MCF 10A (cell line): ENCODE results near the gene ALDH1B1. TPM values are rescaled to one million over a fixed set of nuclear protein-coding genes. Genes with fewer than 3 reads are reported as not detected.
A peak's percentile ranks its signal among the peaks of the same experiment; 100 is the strongest.

Experiments used
- BruUV-seq: library from RNA; stranded (reverse); fragments of 400-500 nt; replicated peaks from 2 replicates; lab custom pipeline; 2021; lab: Mats Ljungman, UMichigan
- CTCF ChIA-PET: fragments of 300-600 bp; sonication (Branson Sonifier 250); formaldehyde crosslinking; extraction: SDS; loops from one replicate; lab custom pipeline; 2021; ENCODE audit warnings: antibody characterized with exemption, inconsistent platforms; lab: Yijun Ruan, JAX
- POLR2A ChIA-PET: fragments of 300-600, 350-650 bp; sonication (Branson Sonifier 250); formaldehyde crosslinking; extraction: SDS; loops from one replicate; lab custom pipeline; 2020; ENCODE audit warnings: antibody characterized with exemption, inconsistent platforms; lab: Yijun Ruan, JAX
- DNase-seq: peaks from one replicate; pipeline ENCODE4 v3.0.0-alpha.2; 2018; ENCODE audit not compliant: unreplicated experiment
- H3K27ac Mint-ChIP-seq: one replicate; pipeline ENCODE4 v1.8.0; 2022; ENCODE audit warnings: mild to moderate bottlenecking, low read depth, mixed read lengths; ENCODE audit not compliant: unreplicated experiment
- H3K27me3 Mint-ChIP-seq: one replicate; pipeline ENCODE4 v1.8.0; 2022; ENCODE audit warnings: mixed read lengths; ENCODE audit not compliant: insufficient read depth, unreplicated experiment
- H3K36me3 Mint-ChIP-seq: one replicate; pipeline ENCODE4 v1.8.0; 2022; ENCODE audit warnings: mild to moderate bottlenecking, moderate library complexity, mixed read lengths; ENCODE audit not compliant: insufficient read depth, unreplicated experiment
- H3K4me1 Mint-ChIP-seq: one replicate; pipeline ENCODE4 v1.8.0; 2022; ENCODE audit warnings: mixed read lengths; ENCODE audit not compliant: insufficient read depth, unreplicated experiment
- H3K4me3 Mint-ChIP-seq: one replicate; pipeline ENCODE4 v1.8.0; 2022; ENCODE audit warnings: mild to moderate bottlenecking, moderate library complexity, mixed read lengths; ENCODE audit not compliant: unreplicated experiment
- H3K9me3 Mint-ChIP-seq: one replicate; pipeline ENCODE4 v1.8.0; 2022; ENCODE audit warnings: mixed read lengths; ENCODE audit not compliant: unreplicated experiment
- CTCF ChIP-seq: fragments of 200-600 bp; IDR thresholded peaks from one replicate; pipeline ENCODE4 v1.8.0; 2022; ENCODE audit warnings: antibody characterized with exemption, mild to moderate bottlenecking; ENCODE audit not compliant: unreplicated experiment
- intact Hi-C: fragments of 100-400 bp; cut with micrococcal nuclease; formaldehyde crosslinking; loops from 2 replicates; pipeline ENCODE4 v1.14.1; 2022
- total RNA-seq: library from RNA; stranded (reverse); gene quantifications from 2 replicates; pipeline ENCODE4 v1.2.3, GENCODE V29; 2022

ALDH1B1 gene
- total RNA-seq, 1 experiment from 2014 or later = 26.2 TPM

- Mint-ChIP-seq H3K9me3 (no peaks in the 10 kb centered on the region), H3K36me3 (no peaks in the 10 kb centered on the region), H3K27ac (no peak overlapping the region), H3K4me1 (peaks cover 5% of the 10 kb centered on the region), H3K27me3 (peaks cover 12% of the 10 kb centered on the region), H3K4me3 (no peak overlapping the region)
- intact Hi-C loops = loop anchor here (10.0 kb wide), 1 partner anchor 883 kb away; the partner anchor contains the start of gene POLR1E
- ChIA-PET POLR2A (no interaction called here), CTCF (interaction anchor here (0.6 to 0.7 kb wide), 2 partner anchors 14 to 115 kb away, joined by 3 to 4 read pairs; no protein-coding TSS in a partner anchor)
- DNase-seq = no peak
- no peak for TF ChIP-seq CTCF
- no TSS peak for BruUV-seq
Observed at GRCh38 chr9:38367898-38368297, 24.6 kb upstream of the ALDH1B1 start.

GRCh38 chr9:38368731-38369130, 23.8 kb upstream of the ALDH1B1 start:
- H3K27me3 Mint-ChIP-seq = peaks cover 12% of the 10 kb centered on the region
- H3K4me1 Mint-ChIP-seq = no peaks in the 10 kb centered on the region
- no peak overlapping the region for H3K4me3 Mint-ChIP-seq
- no peak for TF ChIP-seq CTCF
- ChIA-PET CTCF (interaction anchor here (0.6 to 2.7 kb wide), 5 partner anchors 9 to 455 kb away, joined by 3 to 17 read pairs (median 3); partner anchors contain the start of gene ALDH1B1), POLR2A (no interaction called here)
- no peak for DNase-seq
- no peaks in the 10 kb centered on the region for H3K9me3 Mint-ChIP-seq
- no peak overlapping the region for H3K27ac Mint-ChIP-seq
- intact Hi-C loops = loop anchor here (10.0 kb wide), 1 partner anchor 884 kb away; the partner anchor contains the start of gene POLR1E
- BruUV-seq = no TSS peak
- H3K36me3 Mint-ChIP-seq = no peaks in the 10 kb centered on the region

DNA sequence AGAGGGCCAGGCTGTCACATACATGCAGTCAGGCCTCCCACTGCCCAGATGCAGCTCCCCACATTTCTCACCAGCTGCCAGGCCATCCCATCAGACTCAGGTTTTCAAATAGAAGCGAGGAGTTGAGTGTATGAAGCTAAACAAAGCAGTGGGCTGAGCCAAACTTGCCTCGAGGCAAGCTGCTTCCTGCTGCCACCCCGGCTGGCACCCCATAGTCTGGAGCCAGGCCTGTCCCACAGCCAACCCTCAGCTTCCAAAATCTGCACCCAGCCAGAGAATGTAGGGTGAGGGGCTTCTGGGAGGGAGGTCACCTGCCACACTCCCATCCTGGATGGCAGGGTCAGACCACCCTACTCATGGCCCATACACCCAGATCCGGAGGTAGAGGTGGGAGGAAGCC, 22.3 kb upstream of the ALDH1B1 start:
- no peak for DNase-seq
- no peak overlapping the region for H3K27ac Mint-ChIP-seq
- peaks cover 12% of the 10 kb centered on the region for H3K27me3 Mint-ChIP-seq
- no peaks in the 10 kb centered on the region for H3K4me1 Mint-ChIP-seq
- TF ChIP-seq CTCF = no peak
- no peaks in the 10 kb centered on the region for H3K9me3 Mint-ChIP-seq
- H3K4me3 Mint-ChIP-seq = no peak overlapping the region
- intact Hi-C loops = loop anchor here (2.0 kb wide), 1 partner anchor 63 kb away; no protein-coding TSS in a partner anchor
- ChIA-PET POLR2A (interaction anchor here (1.1 to 1.2 kb wide), 2 partner anchors 402 to 467 kb away, joined by 3 read pairs; partner anchors contain the start of gene SLC25A51), CTCF (interaction anchor here (0.6 to 2.7 kb wide), 15 partner anchors 12 to 882 kb away, joined by 3 to 32 read pairs (median 4); no protein-coding TSS in a partner anchor)
- BruUV-seq = no TSS peak
- H3K36me3 Mint-ChIP-seq = no peaks in the 10 kb centered on the region

- BruUV-seq = no TSS peak
- no peak overlapping the region for H3K27ac Mint-ChIP-seq
- POLR2A ChIA-PET = interaction anchor here (1.2 kb wide), 1 partner anchor 403 kb away, joined by 3 read pairs; no protein-coding TSS in a partner anchor
- intact Hi-C loops = loop anchor here (1.0 to 2.0 kb wide), 2 partner anchors 29 to 61 kb away; no protein-coding TSS in a partner anchor
- DNase-seq = peak; percentile 68
- no peaks in the 10 kb centered on the region for H3K4me1 Mint-ChIP-seq
- no peaks in the 10 kb centered on the region for H3K36me3 Mint-ChIP-seq
- CTCF ChIA-PET = interaction anchor here (0.6 to 2.7 kb wide), 18 partner anchors 13 to 642 kb away, joined by 3 to 32 read pairs (median 4); no protein-coding TSS in a partner anchor
- no peak overlapping the region for H3K4me3 Mint-ChIP-seq
- TF ChIP-seq CTCF = peak; percentile 59
- H3K27me3 Mint-ChIP-seq = peaks cover 12% of the 10 kb centered on the region
- no peaks in the 10 kb centered on the region for H3K9me3 Mint-ChIP-seq
Observed at GRCh38 chr9:38371495-38371894, 21.0 kb upstream of the ALDH1B1 start.
